ENCODE results near the gene PPM1L. TPM values are rescaled to one million over a fixed set of nuclear protein-coding genes. Genes with fewer than 3 reads are reported as not detected.

The PPM1L gene
- total RNA-seq, 1 experiment from 2014 or later: 5.0 TPM

- Histone ChIP-seq H3K9me2 (ENCODE audit: insufficient read depth) (peaks cover 6% of the 10 kb centered on the region; the same call in 1 of the 2 replicates), H3K9me3 (ENCODE audit: insufficient read depth, low read depth) (no peaks in the 10 kb centered on the region), H3K36me3 (ENCODE audit: low read depth) (no peaks in the 10 kb centered on the region), H3K79me2 (ENCODE audit: low read depth) (no peaks in the 10 kb centered on the region), H3F3A (ENCODE audit: insufficient read depth, low read depth) (no peaks in the 10 kb centered on the region), H3K27me3 (ENCODE audit: insufficient read depth, low read depth) (no peaks in the 10 kb centered on the region), H3K27ac (no peak overlapping the region), H3K4me1 (replicated peaks; ENCODE audit: insufficient read depth) (no peaks in the 10 kb centered on the region), H4K20me1 (ENCODE audit: insufficient read depth) (no peaks in the 10 kb centered on the region), H3K4me3 (no peak overlapping the region), H2AFZ (no peak overlapping the region), H3K4me2 (no peak overlapping the region)
- no TSS peak for BruUV-seq (replicated peaks)
- intact Hi-C loops (cut with micrococcal nuclease; ENCODE audit: unreplicated experiment): no loop called here
- ChIA-PET CTCF (no interaction called here), POLR2A (ENCODE audit: unreplicated experiment) (no interaction called here)
- no peak for DNase-seq
- no peak for TF ChIP-seq EZH2 (IDR thresholded peaks at IDR 0.05; ENCODE audit: low read depth)
- TF ChIP-seq CTCF (conservative IDR thresholded peaks at IDR 0.05): no peak
Observed at GRCh38 chr3:160778480-160778879, 22.4 kb downstream of the PPM1L start.

GRCh38 chr3:160779040-160779439 is 23.0 kb downstream of the PPM1L start:
- DNase-seq: no peak
- no peak overlapping the region for H3K4me3 ChIP-seq
- BruUV-seq (replicated peaks): no TSS peak
- no peaks in the 10 kb centered on the region for H3K27me3 ChIP-seq (ENCODE audit: insufficient read depth, low read depth)
- CTCF ChIA-PET: no interaction called here
- H3K4me2 ChIP-seq: no peak overlapping the region
- H3K9me2 ChIP-seq (ENCODE audit: insufficient read depth): peaks cover 6% of the 10 kb centered on the region; the same call in 1 of the 2 replicates
- no peaks in the 10 kb centered on the region for H4K20me1 ChIP-seq (ENCODE audit: insufficient read depth)
- no peaks in the 10 kb centered on the region for H3K9me3 ChIP-seq (ENCODE audit: insufficient read depth, low read depth)
- no peaks in the 10 kb centered on the region for H3K79me2 ChIP-seq (ENCODE audit: low read depth)
- no peaks in the 10 kb centered on the region for H3F3A ChIP-seq (ENCODE audit: insufficient read depth, low read depth)
- no peaks in the 10 kb centered on the region for H3K36me3 ChIP-seq (ENCODE audit: low read depth)
- TF ChIP-seq EZH2 (IDR thresholded peaks at IDR 0.05; ENCODE audit: low read depth) (no peak), CTCF (conservative IDR thresholded peaks at IDR 0.05) (no peak)
- POLR2A ChIA-PET (ENCODE audit: unreplicated experiment): no interaction called here
- intact Hi-C loops (cut with micrococcal nuclease; ENCODE audit: unreplicated experiment): no loop called here
- peaks cover 4% of the 10 kb centered on the region for H3K4me1 ChIP-seq (replicated peaks; ENCODE audit: insufficient read depth)
- no peak overlapping the region for H3K27ac ChIP-seq
- H2AFZ ChIP-seq: no peak overlapping the region

GRCh38 chr3:160780245-160780644 is 24.2 kb downstream of the PPM1L start:
- CTCF ChIA-PET: no interaction called here
- Histone ChIP-seq H3K9me2 (ENCODE audit: insufficient read depth) (peaks cover 6% of the 10 kb centered on the region; the same call in 1 of the 2 replicates), H3K27me3 (ENCODE audit: insufficient read depth, low read depth) (no peaks in the 10 kb centered on the region), H3K4me2 (no peak overlapping the region), H3K36me3 (ENCODE audit: low read depth) (no peaks in the 10 kb centered on the region), H3K79me2 (ENCODE audit: low read depth) (no peaks in the 10 kb centered on the region), H3K27ac (no peak overlapping the region), H3F3A (ENCODE audit: insufficient read depth, low read depth) (peaks cover 9% of the 10 kb centered on the region), H3K4me1 (replicated peaks; ENCODE audit: insufficient read depth) (peaks cover 16% of the 10 kb centered on the region), H3K9me3 (ENCODE audit: insufficient read depth, low read depth) (no peaks in the 10 kb centered on the region), H4K20me1 (ENCODE audit: insufficient read depth) (no peaks in the 10 kb centered on the region), H2AFZ (no peak overlapping the region), H3K4me3 (no peak overlapping the region)
- TF ChIP-seq CTCF (conservative IDR thresholded peaks at IDR 0.05) (no peak), EZH2 (IDR thresholded peaks at IDR 0.05; ENCODE audit: low read depth) (no peak)
- BruUV-seq (replicated peaks): no TSS peak
- intact Hi-C loops (cut with micrococcal nuclease; ENCODE audit: unreplicated experiment): no loop called here
- no peak for DNase-seq
- POLR2A ChIA-PET (ENCODE audit: unreplicated experiment): no interaction called here

Measured in PC-9 (cell line).